SW 1271 (cell line): ENCODE data around the gene GATA6.
"Not testable (repeated sequence)": the region's sequence is repeated elsewhere in the genome, so short reads cannot be mapped to it uniquely, and the experiment has no call there.

Source experiments
- DNase-seq, 2 experiments: peaks; one replicate each; lab custom pipeline; 2025; lab: John Stamatoyannopoulos, UW

GATA6 gene

GRCh38 chr18:22204996-22205395, 35.6 kb downstream of the GATA6 start:
- DNase-seq: no peak

- DNase-seq: no peak
Observed at GRCh38 chr18:22207021-22207758, 37.8 kb downstream of the GATA6 start.

DNA sequence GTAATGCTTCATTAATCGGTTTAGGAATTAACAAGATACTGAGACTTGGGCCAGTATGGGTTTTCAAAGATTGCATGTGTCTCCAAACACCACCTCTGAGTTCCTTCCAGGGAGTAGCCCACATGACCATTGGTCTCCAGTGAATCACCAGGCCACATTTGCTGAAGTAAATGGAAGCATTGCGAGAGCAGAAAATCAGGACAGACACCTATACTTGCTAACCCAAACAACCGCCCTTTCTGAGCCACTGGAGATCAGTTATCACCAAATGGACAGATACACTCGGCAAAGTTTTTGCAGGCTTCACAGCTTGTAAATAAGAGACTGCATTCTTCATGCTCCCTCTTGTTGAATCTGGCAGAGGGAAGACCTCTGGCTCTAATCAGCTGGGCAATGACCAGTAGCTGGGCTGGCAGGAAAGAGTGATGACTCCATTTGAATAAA, 40.9 kb downstream of the GATA6 start:
- no peak for DNase-seq

- DNase-seq: no peak
Observed at GRCh38 chr18:22211657-22212056, 42.3 kb downstream of the GATA6 start.

- no peak for DNase-seq
Observed at GRCh38 chr18:22213333-22213973, 44.1 kb downstream of the GATA6 start.

DNA sequence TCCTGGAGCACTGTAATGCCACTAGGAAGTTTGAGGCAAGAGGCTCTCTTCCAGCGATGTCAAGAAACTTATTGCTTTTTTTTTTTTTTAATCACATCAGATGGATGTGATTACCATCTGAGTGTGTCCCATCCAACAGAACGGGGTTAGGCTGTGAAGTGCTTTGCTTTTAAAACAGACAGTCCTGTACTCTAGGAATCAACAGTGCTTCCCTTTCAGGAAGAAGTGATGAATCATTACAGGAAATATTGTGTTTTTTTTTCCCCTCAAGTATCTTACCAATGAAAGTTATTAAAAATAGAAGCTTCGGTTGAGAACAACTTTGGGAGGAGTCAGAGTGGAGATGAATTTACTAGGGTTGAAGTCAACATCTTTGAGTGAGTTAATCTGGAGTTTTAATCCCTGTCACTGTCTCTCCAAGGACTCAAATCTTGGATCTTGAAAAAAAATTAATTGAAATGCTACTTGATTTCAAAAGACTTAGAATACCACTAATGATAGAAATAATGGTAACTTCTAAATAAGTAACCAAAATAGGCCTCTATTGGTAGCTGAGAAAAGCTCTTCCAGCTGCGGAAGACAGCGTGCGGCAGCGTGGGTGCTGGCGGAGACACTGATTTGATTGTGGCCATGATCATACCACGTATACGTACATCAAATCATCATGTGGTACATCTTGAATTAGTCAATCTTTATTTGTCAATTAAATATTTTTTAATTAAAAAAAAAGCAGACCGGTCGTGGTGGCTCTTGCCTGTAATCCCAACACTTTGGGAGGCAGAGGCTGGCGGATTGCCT, 45.5 kb downstream of the GATA6 start:
- peak in 1 of 2 experiments; percentile 16 for DNase-seq

- DNase-seq: no peak
Observed at GRCh38 chr18:22218835-22219234, 49.4 kb downstream of the GATA6 start.

DNA sequence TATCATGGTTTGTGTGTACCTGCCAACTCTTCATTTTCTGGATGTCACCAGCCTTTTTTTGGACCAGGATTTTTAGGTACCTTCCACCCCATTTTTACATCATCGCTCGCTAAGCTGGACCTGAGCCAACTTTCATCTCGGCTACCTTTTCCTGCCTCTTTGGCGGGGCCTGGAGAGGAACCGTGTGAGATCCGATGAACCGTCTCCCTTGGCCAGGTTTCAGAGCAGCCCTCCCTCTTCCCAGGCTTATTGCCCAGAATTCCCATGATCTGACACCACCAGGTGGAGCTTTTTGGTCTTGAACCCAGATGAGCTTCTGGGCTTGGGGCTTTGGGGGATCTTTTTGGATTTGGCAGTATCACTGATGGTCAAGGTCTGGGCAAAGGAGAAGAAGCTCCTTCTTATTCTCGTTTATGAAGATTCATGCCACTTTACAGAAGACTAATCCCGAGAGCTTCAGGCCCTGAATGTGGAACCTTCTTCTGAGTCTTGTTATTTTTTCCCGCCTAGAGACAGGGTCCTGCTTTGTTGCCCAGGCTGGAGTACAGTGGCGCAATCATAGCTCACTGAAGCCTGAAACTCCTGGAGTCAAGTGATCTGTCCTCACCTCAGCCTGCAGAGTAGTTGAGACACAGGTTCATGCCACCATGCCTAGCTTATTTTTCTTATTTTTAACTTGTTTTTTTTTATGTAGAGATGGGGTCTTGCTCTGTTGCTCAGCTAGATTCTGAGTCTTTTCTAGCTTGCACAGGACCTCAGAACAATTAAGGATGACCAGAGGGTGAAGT, 50.4 kb downstream of the GATA6 start:
- DNase-seq: no peak

- not testable (repeated sequence) for DNase-seq
Observed at GRCh38 chr18:22220585-22220984, 51.2 kb downstream of the GATA6 start.

- no peak for DNase-seq
Observed at GRCh38 chr18:22221350-22221749, 52.0 kb downstream of the GATA6 start.

- peak; percentile 67 to 75 for DNase-seq
Observed at GRCh38 chr18:22223254-22223964, 54.0 kb downstream of the GATA6 start.

- no peak for DNase-seq
Observed at GRCh38 chr18:22223965-22224322, 54.6 kb downstream of the GATA6 start.

- DNase-seq: no peak
Observed at GRCh38 chr18:22224339-22224738, 55.0 kb downstream of the GATA6 start.

DNA sequence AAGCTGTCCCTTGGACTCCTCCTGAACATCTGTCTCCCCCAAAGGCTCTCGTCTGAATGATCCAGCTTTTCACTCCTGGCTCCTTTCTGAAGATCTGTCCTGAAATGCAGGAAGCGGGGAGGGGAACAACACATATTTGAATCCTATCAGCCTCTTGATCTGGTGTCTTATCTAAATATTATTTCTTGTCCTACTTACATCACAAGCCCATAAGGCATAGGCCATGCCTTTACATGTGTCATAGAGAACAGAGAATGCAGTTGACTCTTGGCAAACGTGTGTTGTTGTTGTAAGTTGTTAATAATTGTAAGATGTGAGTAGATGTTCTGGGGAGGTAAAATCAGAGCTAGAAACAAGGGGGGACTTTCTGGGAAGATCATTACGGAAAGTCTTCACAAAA, 57.4 kb downstream of the GATA6 start:
- DNase-seq: no peak

- no peak for DNase-seq
Observed at GRCh38 chr18:22228976-22229375, 59.6 kb downstream of the GATA6 start.

DNA sequence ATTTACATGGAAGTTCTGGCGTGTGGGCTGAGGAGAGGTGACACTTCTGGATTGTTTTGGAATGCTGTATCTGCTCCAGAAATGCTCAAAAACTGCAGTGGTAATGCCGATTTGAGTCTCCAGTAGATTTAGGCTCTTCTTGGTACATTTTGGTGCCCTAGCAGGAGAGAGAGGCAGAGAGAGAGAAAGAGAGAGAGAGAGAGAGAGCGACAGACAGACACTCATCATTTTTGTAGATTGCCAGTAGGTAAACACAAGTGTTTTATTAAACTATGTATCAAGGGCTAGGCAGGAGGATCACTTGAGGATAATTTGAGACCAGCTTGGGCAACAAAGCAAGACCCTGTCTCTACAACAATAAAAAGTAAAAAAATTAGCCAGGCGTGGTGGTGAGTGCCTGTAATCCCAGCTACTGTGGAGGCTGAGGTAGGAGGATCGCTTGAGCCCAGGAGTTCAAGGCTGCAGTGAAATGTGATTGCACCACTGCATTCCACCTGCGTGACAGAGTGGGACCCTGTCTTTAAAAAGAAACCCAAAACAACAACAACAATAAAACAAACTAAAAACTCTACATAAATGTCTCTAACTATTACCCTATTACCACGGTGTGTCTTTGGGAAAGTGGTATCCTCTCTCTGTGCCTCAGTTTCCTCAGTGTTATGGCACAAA, 60.2 kb downstream of the GATA6 start:
- no peak for DNase-seq

DNA sequence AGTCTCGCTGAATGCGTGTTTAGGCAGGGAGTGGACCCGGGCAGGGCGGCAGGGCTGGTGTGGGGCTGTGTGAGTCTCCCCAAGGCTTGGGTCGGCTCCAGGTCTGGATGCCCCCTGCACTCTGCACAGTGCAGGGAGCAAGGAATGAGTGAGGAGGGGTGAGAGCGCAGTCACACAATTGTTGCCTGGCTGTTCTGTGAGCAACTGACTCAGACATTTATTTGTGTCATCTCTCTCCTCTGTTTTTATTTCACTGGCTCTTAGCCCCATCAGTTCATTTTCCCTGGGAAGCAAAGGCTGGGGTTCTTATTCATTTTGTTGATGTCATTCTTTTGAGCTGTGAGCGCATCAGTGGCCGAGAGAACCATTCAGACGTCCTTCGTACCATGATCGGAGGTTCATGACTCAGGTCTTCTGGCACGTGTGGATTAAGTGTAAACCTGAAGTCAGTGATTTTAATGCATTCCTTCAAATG, 61.1 kb downstream of the GATA6 start:
- no peak for DNase-seq

DNA sequence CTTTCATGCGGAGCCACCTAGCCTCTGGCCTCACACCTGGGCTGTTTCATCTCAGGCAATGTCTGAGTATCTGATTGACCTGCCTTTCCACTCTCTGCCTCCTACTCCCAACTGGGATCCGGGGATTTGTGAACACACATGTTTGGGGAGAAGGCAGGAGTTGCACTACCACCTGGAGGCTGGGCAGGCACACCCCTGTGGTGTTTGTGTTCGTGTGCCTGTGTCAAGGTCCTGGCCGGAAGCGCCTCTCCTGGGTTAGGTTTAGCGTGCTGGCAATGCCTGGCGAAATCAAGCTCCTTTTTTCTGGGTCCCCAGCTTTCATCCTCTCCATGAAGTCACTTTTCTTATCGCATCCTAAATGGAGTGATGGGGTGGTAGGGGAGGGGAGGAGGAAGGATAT, 63.9 kb downstream of the GATA6 start:
- DNase-seq: no peak

DNA sequence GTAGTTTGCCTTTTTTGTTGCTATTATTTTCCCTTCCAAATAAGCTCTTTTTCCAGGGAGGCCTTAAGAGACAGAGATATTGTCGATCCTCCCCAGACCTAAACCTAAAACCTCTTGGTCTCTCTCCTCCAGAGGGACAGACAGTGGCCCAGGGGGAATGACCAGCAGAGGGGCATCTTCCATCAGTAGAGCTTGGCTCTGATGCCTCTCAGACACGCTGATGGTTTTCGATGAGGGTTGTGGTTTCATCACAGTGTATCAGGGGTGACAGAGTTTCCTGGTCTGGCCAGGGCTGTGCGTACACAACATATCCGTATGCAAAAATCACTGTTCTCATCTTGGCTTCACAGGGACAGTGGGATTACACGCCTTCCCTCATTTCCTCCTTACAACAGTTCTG, 68.6 kb downstream of the GATA6 start:
- no peak for DNase-seq

DNA sequence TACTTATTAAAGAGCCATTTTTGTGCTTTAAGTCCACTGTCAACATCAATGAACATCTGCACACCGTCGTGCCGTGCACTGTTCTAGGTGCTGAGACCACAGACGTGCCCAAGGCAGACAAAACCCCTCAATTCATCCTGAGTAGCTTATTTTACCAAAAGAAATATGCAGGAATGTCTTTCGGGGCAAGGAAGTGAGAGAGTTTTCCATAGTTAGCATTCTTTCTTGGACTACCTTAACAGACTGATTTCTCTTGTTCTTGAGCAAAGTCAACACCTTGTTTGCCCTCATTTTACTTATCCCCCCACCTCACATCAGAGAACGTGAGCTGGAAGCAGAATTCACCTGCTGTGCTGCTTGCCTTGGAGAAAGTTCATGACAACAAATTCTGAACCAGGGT, 69.3 kb downstream of the GATA6 start:
- no peak for DNase-seq

DNA sequence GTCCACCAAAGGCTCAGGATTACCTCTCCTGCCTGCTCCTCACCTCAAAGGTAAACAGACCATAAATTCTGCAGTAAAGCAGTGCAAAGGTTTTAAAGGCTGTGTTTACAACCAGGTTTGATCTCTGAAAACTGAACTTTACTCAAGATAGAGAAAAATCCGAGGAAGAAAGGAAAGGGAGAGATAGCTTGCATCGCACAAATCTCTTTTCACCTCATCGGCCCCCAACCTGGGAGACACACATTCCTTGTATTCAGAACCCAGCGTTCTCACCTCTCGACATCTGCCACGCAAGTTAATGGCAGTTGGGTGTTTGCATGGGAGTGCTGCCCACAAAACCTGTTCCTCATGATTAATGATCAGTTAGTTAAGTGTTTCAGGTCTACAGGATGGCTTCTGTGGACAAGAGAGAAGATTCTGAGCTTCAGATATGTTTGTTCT, 72.6 kb downstream of the GATA6 start:
- no peak for DNase-seq
